PC-9 (cell line): Measurements from ENCODE around the gene RUNX2.

ENCODE experiments used
- CTCF ChIP-seq: fragments of 200-600 bp; sonication (generic); conservative IDR thresholded peaks from 2 replicates; pipeline ENCODE4 v1.6.1; 2017; ENCODE audit warnings: mixed run types, antibody characterized with exemption, mild to moderate bottlenecking, moderate library complexity
- EZH2 ChIP-seq: fragments of 200-600 bp; sonication (generic); IDR thresholded peaks from 2 replicates; pipeline ENCODE4 v1.8.0; 2017; ENCODE audit warnings: antibody characterized with exemption, low read depth

GRCh38 chr6:45637611-45638257, 309.6 kb downstream of the RUNX2 start:
- TF ChIP-seq CTCF (no peak), EZH2 (no peak)
